Measurements from ENCODE around the gene PDIK1L. TPM values are rescaled to one million over a fixed set of nuclear protein-coding genes. Genes with fewer than 3 reads are reported as not detected.

The PDIK1L gene
- total RNA-seq, 1 donor from 2014 or later: 4.0 TPM

DNA sequence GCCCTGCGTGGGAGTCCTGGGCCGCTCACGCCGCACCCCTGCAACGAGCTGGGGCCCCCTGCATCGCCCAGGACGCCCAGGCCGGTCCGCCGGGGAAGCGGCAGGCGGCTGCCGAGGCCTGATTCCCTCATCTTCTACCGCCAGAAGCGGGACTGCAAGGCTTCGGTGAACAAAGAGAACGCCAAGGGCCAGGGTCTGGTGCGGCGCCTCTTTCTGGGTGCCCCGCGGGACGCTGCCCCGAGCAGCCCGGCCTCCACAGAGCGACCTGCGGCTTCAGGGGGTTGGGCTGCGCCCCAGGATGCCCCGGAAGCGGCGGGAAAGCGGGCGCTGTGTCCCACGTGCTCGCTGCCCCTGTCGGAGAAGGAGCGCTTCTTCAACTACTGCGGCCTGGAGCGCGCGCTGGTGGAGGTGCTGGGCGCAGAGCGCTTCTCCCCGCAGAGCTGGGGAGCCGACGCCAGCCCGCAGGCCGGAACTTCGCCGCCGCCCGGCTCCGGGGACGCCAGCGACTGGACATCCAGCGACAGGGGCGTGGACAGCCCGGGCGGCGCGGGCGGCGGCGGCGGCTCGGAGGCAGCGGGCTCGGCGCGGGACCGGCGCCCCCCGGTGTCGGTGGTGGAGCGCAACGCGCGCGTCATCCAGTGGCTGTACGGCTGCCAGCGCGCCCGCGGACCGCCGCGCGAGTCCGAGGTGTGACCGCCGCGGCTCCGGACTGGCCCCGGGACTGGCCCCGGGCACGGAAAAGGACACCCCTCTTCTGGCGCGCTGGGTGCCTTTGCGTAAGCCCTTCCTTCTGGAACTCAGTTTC is 50.0 kb downstream of the PDIK1L start:
- intact Hi-C loops (cut with DNase I): loop anchor here (5.0 kb wide), 1 partner anchor 124 kb away; no protein-coding TSS in a partner anchor
- DNase-seq (peak; percentile 82), ATAC-seq (ENCODE audit: poor library complexity) (peak; percentile 74)

DNA sequence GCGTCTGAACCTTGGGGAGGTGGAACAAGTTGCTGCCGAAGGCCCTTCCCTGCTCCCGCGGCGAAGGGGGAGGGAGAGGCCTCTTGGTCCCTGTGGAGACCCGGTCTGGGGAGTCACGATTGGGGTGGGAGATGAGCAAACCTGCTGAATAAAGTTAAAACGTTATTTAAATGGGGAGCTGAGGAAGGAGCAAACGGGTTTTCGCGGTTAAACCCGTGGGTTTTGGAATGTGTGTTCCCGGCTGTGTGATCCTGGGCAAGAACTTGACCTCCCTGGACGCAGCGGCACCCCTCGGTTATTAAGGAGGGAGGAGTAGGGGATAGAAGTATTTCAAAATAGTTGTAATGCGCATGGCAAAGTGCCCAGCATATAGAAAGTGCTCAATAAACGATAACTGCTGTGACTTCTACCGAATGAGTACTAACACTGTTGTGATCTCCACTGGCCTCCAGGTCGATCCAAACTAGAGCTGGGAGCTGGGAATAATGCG is 50.6 kb downstream of the PDIK1L start:
- intact Hi-C loops (cut with DNase I): loop anchor here (5.0 kb wide), 1 partner anchor 125 kb away; no protein-coding TSS in a partner anchor
- ATAC-seq (ENCODE audit: poor library complexity) (no peak), DNase-seq (no peak)

DNA sequence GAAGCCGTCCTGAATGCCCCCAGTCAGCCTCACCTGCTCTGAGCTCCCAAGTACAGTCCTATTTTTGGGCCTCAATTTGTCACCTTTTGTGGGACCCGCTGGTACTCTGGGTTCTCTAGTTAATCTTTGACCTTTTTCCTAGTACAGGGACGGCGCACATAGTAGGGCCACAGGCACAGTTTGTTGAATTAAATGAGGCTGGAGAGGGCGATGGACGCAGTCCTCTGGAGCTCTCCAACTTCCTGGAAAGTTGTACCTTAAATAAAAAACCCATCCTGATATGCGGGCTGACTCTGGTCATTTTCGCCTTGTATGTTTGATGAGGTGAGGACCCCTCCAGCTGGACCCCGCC is 52.0 kb downstream of the PDIK1L start:
- intact Hi-C loops (cut with DNase I): loop anchor here (5.0 kb wide), 1 partner anchor 126 kb away; no protein-coding TSS in a partner anchor
- DNase-seq (no peak), ATAC-seq (ENCODE audit: poor library complexity) (no peak)

DNA sequence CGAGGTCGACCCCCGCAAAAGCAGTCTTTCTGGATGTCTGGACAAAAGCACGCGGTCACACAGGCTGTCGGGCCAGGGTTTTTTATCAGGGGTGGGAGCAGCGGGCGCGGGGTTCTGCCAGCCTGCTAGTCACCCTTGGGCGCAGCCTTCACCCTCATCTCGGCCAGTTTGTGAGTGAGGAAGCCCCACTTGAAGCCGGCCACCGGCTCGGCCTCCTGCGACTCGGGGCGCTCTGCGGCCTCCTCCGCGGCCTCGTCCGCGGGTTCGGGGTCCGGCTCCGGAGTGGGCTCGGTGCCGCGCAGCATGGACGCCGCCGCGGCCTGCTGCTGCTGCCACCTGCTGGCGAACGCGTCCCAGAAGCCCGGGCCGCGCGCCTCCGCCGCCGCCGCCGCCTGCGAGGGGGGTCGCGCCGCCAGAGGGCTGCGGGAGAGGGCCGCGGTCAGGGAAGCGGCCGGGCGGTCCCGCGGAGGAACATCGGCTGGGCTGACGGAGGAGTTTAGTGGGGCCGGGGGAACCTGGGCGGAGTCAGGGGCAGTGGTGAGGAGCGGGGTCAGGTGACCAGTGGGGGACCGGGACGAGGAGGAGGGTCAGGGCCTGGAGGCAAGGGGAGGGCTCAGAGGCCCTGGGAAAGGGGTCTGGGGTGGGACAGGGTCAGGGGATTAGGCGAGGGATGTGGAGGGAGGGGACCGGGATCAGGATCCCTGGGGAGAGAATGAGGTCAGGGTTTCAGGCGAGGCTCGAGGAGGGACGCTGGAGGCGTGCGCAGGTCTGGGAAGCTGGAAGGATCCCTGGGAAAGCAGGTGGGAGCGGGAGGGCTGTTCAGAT is 52.6 kb downstream of the PDIK1L start:
- intact Hi-C loops (cut with DNase I): loop anchor here (5.0 kb wide), 1 partner anchor 127 kb away; no protein-coding TSS in a partner anchor
- peak; percentile 61 for DNase-seq
- peak; percentile 37 for ATAC-seq (ENCODE audit: poor library complexity)

DNA sequence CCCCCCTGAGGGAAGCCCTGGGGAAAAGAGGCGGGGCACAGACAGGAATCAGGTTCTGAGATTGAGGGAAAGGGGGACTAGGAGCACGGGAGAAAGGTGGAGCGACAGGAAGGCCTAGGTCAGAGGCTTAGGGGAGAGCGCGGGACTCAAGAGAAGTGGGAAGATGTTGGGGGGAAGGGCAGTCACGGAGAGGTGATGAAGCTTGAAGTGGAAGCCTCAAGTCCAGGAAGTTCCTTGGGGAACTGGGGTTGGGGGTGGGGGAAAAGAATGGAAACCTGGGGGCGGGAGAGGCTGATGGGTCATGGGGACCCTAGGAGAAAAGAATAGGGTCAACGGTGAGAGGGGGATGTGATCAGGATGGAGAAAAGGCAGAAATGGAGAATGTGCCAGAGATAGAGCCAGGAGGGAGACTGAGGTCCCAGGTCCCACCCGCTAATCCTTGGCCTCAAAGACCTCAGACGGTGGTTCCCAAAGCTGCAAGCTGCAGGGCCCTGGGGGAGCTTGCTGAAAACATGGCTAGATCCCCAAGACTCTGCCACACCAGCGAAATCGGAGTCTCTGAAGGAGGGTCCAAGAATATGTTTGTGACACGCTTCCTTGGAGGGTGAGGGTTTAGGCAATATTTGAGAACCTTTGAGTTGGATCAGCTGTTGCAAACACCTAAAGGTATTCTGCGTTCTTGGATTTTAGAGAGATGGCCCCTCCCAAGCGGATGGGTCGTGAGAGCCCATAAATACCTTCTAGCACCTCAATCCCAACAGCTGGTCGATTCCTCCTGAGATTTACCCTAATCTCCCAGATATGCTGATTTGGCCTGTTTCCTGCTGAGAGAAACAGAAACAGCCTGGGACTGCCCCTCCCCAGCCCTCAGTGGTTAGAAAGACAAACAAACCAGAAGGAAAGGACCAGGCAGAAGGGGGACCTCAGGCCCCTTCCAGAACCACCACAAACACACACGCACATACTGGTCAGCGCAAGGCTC is 53.5 kb downstream of the PDIK1L start:
- DNase-seq: peak; percentile 22
- intact Hi-C loops (cut with DNase I): loop anchor here (5.0 kb wide), 2 partner anchors 62 to 128 kb away; no protein-coding TSS in a partner anchor
- no peak for ATAC-seq (ENCODE audit: poor library complexity)

DNA sequence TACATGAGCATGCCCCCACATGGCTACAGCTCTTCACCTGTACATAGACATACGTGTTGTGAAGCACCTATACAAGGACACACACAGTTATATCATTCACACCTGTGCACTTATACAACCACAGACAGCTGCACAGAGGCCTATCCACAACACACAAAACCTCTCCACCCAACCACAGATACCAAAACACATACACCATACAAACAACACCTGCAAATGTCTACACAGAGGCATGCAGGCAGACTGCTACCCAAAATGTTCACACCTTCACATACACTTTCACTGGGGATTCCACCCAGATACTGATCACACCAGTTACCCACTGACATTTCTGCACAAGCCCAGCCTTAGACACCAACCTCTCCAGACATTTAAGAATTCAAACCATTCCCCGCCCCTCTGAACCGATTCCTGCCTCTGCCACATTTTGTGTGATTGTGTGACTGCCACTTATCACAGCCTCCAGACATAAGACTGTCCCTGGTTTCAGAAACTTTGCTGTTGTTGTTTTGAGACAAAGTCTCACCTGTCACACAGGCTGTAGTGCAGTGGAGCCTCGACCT is 55.2 kb downstream of the PDIK1L start:
- intact Hi-C loops (cut with DNase I): loop anchor here (5.0 kb wide), 1 partner anchor 61 kb away; no protein-coding TSS in a partner anchor
- ATAC-seq (ENCODE audit: poor library complexity) (no peak), DNase-seq (peak; percentile 3)

DNA sequence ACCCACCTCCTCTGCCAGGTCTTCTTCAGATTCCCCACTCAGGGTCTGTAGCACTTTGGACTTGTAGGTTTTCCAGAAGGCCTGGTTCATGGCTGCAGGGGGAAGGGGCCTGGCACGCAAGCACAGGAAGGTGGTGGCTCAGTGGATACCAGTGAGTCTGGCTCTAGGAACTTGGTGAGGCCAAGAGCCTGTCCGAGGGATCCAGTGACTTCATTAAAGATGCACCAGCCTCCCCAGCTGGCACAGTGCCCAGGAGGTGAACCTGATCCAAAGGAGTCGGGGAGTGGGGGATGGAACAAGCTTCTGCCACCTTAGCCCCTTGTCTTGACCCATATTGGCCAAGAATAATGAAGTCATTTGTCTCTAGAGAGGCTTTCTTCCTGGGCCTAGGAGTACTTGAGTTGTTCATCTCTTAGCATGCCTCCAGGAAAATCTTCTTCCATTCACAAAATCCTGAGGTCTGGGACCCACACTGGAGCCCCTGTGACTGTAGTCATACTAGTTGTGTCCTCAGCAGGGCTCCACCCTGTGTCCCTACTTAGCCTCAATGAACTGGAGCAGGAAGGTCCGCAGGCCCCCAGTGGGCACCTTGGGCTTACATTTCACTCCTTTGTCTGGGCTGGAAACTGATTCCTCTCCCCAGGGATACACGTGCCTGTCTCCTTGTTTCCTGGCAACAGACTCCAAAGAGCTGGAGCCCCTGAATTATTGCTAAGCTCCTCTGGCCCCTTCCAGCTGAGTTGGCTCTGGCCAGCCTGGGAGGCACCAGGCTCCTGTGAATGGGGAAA is 57.0 kb downstream of the PDIK1L start, which contains the start of gene C1orf232:
TSS of gene C1orf232 (minus strand) at position 554 of the 788 bp plus-strand sequence. CDS start at position 90, 464 bp downstream.
- intact Hi-C loops (cut with DNase I): loop anchor here (5.0 kb wide), 1 partner anchor 59 kb away; no protein-coding TSS in a partner anchor
- DNase-seq (no peak), ATAC-seq (ENCODE audit: poor library complexity) (no peak)

DNA sequence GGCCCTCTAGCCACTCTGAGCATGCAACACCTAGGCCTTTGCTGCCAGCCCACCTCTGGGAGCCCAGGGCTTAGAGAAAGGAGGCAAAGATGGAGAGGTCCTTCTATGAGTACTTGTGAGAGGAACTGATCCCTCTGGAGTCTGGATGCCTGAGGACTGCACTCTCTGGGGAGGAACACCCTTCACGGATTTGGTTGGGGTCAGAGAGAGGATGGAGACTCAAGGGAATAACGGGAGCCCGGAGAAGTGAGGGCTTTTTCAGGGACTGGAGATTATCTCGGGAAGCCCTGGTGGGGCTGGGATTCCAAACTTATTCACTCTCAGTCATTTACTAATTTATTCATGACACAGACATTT is 57.6 kb downstream of the PDIK1L start:
- ATAC-seq (ENCODE audit: poor library complexity): no peak
- DNase-seq: no peak
- intact Hi-C loops (cut with DNase I): loop anchor here (5.0 kb wide), 1 partner anchor 58 kb away; no protein-coding TSS in a partner anchor

DNA sequence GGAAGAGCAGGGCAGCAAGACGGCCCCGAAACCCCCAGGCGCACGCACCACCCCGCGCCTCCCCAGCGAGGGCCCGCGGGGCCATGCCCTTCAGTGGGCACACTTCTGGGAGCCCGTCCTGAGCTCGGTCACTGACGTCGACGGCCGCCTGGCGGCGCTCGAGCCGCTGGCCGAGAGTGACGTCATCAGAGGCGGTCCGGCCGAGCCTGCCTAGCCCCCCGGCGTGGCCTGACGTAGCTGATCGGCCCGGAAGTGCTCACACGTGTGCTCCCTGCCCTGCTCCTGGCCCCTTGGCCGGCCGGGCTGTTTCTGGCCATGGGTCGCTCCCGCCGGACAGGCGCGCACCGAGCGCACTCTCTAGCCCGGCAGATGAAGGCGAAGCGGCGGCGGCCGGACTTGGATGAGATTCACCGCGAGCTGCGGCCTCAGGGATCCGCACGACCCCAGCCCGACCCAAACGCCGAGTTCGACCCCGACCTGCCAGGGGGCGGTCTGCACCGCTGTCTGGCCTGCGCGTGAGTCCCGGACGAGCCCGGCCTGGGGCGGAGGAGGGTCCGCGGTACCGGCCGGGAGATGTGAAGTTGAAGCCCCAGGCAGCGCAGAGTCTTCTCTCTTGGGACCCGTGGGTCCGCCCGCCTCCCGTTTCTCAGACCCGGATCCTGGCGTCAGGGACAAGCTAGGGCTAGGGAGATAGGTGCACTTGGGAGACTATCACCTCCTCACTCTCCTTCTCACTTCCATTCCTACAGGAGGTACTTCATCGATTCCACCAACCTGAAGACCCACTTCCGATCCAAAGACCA is 58.2 kb downstream of the PDIK1L start, which contains the start of gene ZNF593:
TSS of gene ZNF593 (plus strand) at position 240 of the 803 bp plus-strand sequence. CDS start at position 316, 76 bp downstream.
- DNase-seq (peak; percentile 95), ATAC-seq (ENCODE audit: poor library complexity) (peak; percentile 97)
- intact Hi-C loops (cut with DNase I): loop anchor here (5.0 kb wide), 1 partner anchor 57 kb away; no protein-coding TSS in a partner anchor

DNA sequence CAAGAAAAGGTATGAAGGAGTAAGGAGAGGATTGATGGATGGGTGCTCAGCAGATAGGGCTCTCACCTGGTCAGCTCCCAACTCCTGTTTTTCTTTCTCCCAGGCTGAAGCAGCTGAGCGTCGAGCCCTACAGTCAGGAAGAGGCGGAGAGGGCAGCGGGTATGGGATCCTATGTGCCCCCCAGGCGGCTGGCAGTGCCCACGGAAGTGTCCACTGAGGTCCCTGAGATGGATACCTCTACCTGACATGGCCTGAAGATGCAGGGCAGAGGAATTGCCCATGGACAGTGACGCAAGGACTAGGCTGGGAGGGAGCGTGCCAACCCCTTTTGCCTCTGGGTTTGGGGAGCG is 58.8 kb downstream of the PDIK1L start:
- intact Hi-C loops (cut with DNase I): no loop called here
- DNase-seq (no peak), ATAC-seq (ENCODE audit: poor library complexity) (no peak)

DNA sequence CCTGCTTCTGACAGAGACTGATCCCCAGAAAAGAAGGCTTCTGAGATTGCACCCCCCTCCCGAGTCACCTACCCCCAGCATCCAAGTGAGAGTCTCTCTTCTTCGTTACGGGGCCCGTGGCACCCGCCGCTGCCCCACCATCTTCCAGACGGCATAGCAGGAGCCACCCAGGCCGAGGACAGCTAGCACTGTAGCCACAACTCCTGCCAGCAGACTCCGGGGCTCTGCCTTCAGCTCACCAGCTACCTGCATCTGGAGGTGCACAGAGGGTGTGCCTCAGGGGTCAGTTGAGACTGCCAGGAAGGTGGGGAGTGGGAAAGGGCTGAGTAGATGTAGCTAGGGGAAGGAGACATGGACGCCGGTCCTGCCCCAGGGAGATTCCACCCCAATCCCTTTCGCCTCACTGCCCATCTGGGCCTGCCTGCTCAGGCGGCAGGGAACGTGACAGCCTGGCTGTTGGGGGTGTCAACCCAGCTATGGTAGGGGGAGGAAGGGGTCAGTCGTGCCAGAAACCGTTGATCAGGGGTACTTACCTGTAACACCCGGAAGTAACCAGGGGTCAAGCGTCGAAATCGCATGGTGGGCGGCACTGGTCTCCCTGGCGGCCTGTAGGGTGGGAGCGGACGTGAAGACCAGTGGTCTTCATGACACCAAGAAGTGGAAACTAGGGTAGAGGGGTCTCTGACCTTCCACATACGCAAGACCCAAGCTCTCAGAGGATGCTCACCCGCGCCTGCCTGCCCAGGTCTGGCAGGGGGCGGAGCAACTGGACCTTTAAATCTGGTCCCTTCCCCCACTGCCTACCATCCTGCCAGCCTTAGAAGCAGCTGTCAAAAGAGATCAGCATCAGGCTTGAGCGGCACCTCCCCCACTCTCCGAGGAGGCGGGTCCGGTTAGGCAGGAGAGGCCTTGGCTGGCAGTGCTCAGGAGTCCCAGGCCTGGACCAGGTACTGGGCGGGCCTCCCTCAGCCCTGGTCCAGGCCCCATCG is 59.8 kb downstream of the PDIK1L start, which contains the start of gene ZNF593OS:
TSS of gene ZNF593OS (minus strand) at position 749 of the 989 bp plus-strand sequence. CDS start at position 578, 171 bp downstream.
- no peak for DNase-seq
- ATAC-seq (ENCODE audit: poor library complexity): no peak
- intact Hi-C loops (cut with DNase I): no loop called here
